Measurements from ENCODE around the gene STK4.

GRCh38 chr20:45104786-45105185, 138.5 kb downstream of the STK4 start:
- TF ChIP-seq CTCF (IDR thresholded peaks at IDR 0.05), result no peak
- TF ChIP-seq POLR2A (IDR thresholded peaks at IDR 0.05), result no peak

Measured in testis (tissue), 2 donors.